Suprapubic skin (tissue), 4 donors: ENCODE measurements around the gene LAMA5. TPM values are rescaled to one million over a fixed set of nuclear protein-coding genes. Genes with fewer than 3 reads are reported as not detected.

ENCODE experiments used
- DNase-seq, 2 donors: peaks; one replicate each; pipeline ENCODE4 v3.0.0-alpha.2; 2019; ENCODE audit warnings: low spot score in 2 of 2
- H3K27ac ChIP-seq: fragments of 200-600 bp; sonication (generic); one replicate; pipeline ENCODE4 v1.5.1; 2019
- H3K27me3 ChIP-seq: fragments of 200-600 bp; sonication (generic); one replicate; pipeline ENCODE4 v1.5.1; 2019
- H3K36me3 ChIP-seq: fragments of 200-600 bp; sonication (generic); one replicate; pipeline ENCODE4 v1.5.1; 2019
- H3K4me1 ChIP-seq: fragments of 200-600 bp; sonication (generic); one replicate; pipeline ENCODE4 v1.5.1; 2019
- H3K4me3 ChIP-seq: fragments of 200-600 bp; sonication (generic); one replicate; pipeline ENCODE4 v1.5.1; 2019; ENCODE audit warnings: mild to moderate bottlenecking
- H3K9me3 ChIP-seq: fragments of 200-600 bp; sonication (generic); one replicate; pipeline ENCODE4 v1.5.1; 2019
- CTCF ChIP-seq, 2 donors: fragments of 200-600 bp in 1 of 2; fragments of 450-650 bp in 1 of 2; sonication (generic) in 1 of 2; IDR thresholded peaks; one replicate each; pipeline ENCODE4 v1.5.1; 2016 to 2019; ENCODE audit warnings: antibody characterized with exemption in 2 of 2, mild to moderate bottlenecking in 1 of 2, moderate library complexity in 1 of 2
- EP300 ChIP-seq: sonication (generic); formaldehyde crosslinking; IDR thresholded peaks from one replicate; pipeline ENCODE4 v1.6.1; 2017; ENCODE audit warnings: antibody characterized with exemption
- POLR2A ChIP-seq, 2 donors: fragments of 450-650 bp; IDR thresholded peaks; one replicate each; pipeline ENCODE4 v1.6.1; 2017; ENCODE audit warnings: antibody characterized with exemption in 2 of 2, mild to moderate bottlenecking in 2 of 2, moderate library complexity in 2 of 2
- POLR2AphosphoS5 ChIP-seq, 3 donors: sonication (generic); formaldehyde crosslinking; IDR thresholded peaks; one replicate each; pipeline ENCODE4 v1.6.1; 2017; ENCODE audit warnings: antibody characterized with exemption in 3 of 3
- WGBS: methylation state at CpG from one replicate; pipeline ENCODE4 v1.1.5; 2018; 5-methylcytosine and 5-hydroxymethylcytosine counted together
- total RNA-seq, 4 donors: library from RNA; depleted of rRNA; stranded (reverse); fragments of >200 nt; gene quantifications; one replicate each; pipeline ENCODE4 v1.1.0, GENCODE V29; 2016

LAMA5 gene
- total RNA-seq, 4 donors from 2014 or later, result 200 to 623 (median 316) TPM

- H3K27me3 ChIP-seq, result no peaks in the 10 kb centered on the region
- DNase-seq, result no peak
- no peak overlapping the region for H3K4me3 ChIP-seq
- H3K9me3 ChIP-seq, result no peaks in the 10 kb centered on the region
- H3K27ac ChIP-seq, result no peak overlapping the region
- no peak for TF ChIP-seq POLR2AphosphoS5 (IDR thresholded peaks at IDR 0.05)
- TF ChIP-seq EP300, result no peak
- WGBS, result 88% methylated on average over 9 of the region's 9 CpGs
- H3K4me1 ChIP-seq, result no peaks in the 10 kb centered on the region
- peaks cover 80% of the 10 kb centered on the region for H3K36me3 ChIP-seq
Observed at GRCh38 chr20:62293946-62294345, 73.2 kb downstream of the LAMA5 start.

- Histone ChIP-seq H3K27ac (no peak overlapping the region), H3K4me3 (no peak overlapping the region), H3K4me1 (peaks cover 4% of the 10 kb centered on the region), H3K36me3 (peaks cover 78% of the 10 kb centered on the region), H3K9me3 (no peaks in the 10 kb centered on the region), H3K27me3 (no peaks in the 10 kb centered on the region)
- TF ChIP-seq EP300, result no peak
- no peak for TF ChIP-seq CTCF (IDR thresholded peaks at IDR 0.05)
- no peak for TF ChIP-seq POLR2A (IDR thresholded peaks at IDR 0.05)
- no peak for TF ChIP-seq POLR2AphosphoS5 (IDR thresholded peaks at IDR 0.05)
- no peak for DNase-seq
- 89% methylated on average over 20 of the region's 20 CpGs for WGBS
Observed at GRCh38 chr20:62293111-62293784, 73.9 kb downstream of the LAMA5 start.

GRCh38 chr20:62292108-62292507, 75.0 kb downstream of the LAMA5 start:
- no peak for DNase-seq
- Histone ChIP-seq H3K9me3 (no peaks in the 10 kb centered on the region), H3K27me3 (no peaks in the 10 kb centered on the region), H3K4me3 (no peak overlapping the region), H3K36me3 (peaks cover 73% of the 10 kb centered on the region), H3K4me1 (peaks cover 16% of the 10 kb centered on the region), H3K27ac (no peak overlapping the region)
- WGBS, result 79% methylated on average over 10 of the region's 11 CpGs
- TF ChIP-seq POLR2A (IDR thresholded peaks at IDR 0.05) (no peak), CTCF (IDR thresholded peaks at IDR 0.05) (no peak), POLR2AphosphoS5 (IDR thresholded peaks at IDR 0.05) (no peak), EP300 (no peak)

- no peak overlapping the region for H3K27ac ChIP-seq
- no peaks in the 10 kb centered on the region for H3K27me3 ChIP-seq
- TF ChIP-seq EP300, result no peak
- TF ChIP-seq CTCF (IDR thresholded peaks at IDR 0.05), result no peak
- TF ChIP-seq POLR2A (IDR thresholded peaks at IDR 0.05), result no peak
- TF ChIP-seq POLR2AphosphoS5 (IDR thresholded peaks at IDR 0.05), result no peak
- no peaks in the 10 kb centered on the region for H3K9me3 ChIP-seq
- peaks cover 19% of the 10 kb centered on the region for H3K4me1 ChIP-seq
- H3K4me3 ChIP-seq, result no peak overlapping the region
- H3K36me3 ChIP-seq, result peaks cover 73% of the 10 kb centered on the region
- WGBS, result 91% methylated on average over 20 of the region's 29 CpGs
- DNase-seq, result peak in 1 of 2 donors; percentile 54
Observed at GRCh38 chr20:62291251-62292066, 75.7 kb downstream of the LAMA5 start.

GRCh38 chr20:62289898-62290297, 77.2 kb downstream of the LAMA5 start:
- H3K4me1 ChIP-seq, result peaks cover 19% of the 10 kb centered on the region
- no peak overlapping the region for H3K4me3 ChIP-seq
- no peaks in the 10 kb centered on the region for H3K27me3 ChIP-seq
- no peak overlapping the region for H3K27ac ChIP-seq
- DNase-seq, result no peak
- H3K9me3 ChIP-seq, result no peaks in the 10 kb centered on the region
- 90% methylated on average over 8 of the region's 8 CpGs for WGBS
- TF ChIP-seq POLR2A (IDR thresholded peaks at IDR 0.05), result no peak
- no peak for TF ChIP-seq EP300
- TF ChIP-seq CTCF (IDR thresholded peaks at IDR 0.05), result no peak
- TF ChIP-seq POLR2AphosphoS5 (IDR thresholded peaks at IDR 0.05), result no peak
- peaks cover 73% of the 10 kb centered on the region for H3K36me3 ChIP-seq
